HEK293T (cell line): ENCODE measurements around the gene SLC6A12.

Source experiments
- CTCF ChIA-PET: fragments of 350-600 bp; formaldehyde crosslinking; extraction: SDS; loops from one replicate; lab custom pipeline; 2021; ENCODE audit warnings: antibody characterized with exemption, inconsistent platforms; lab: Yijun Ruan, JAX
- POLR2A ChIA-PET: fragments of 350-600 bp; formaldehyde crosslinking; extraction: SDS; loops from one replicate; lab custom pipeline; 2020; ENCODE audit warnings: antibody characterized with exemption, inconsistent platforms; lab: Yijun Ruan, JAX
- DNase-seq: peaks from one replicate; pipeline ENCODE4 v3.0.0; 2012; ENCODE audit warnings: mixed read lengths; ENCODE audit errors: extremely low spot score
- ARNT ChIP-seq: fragments of 450-650 bp; IDR thresholded peaks from 2 replicates; pipeline ENCODE4 v1.6.1; 2017; ENCODE audit warnings: mild to moderate bottlenecking
- BHLHE40 ChIP-seq: fragments of 450-650 bp; IDR thresholded peaks from 2 replicates; pipeline ENCODE4 v1.6.1; 2016; ENCODE audit warnings: mild to moderate bottlenecking, moderate library complexity, borderline replicate concordance
- CTBP1 ChIP-seq: fragments of 450-650 bp; IDR thresholded peaks from 2 replicates; pipeline ENCODE4 v1.6.1; 2016; ENCODE audit warnings: borderline replicate concordance
- ELF4 ChIP-seq: fragments of 450-650 bp; IDR thresholded peaks from 2 replicates; pipeline ENCODE4 v1.6.1; 2017; ENCODE audit warnings: antibody characterized with exemption
- FOXA1 ChIP-seq: fragments of 450-650 bp; IDR thresholded peaks from 2 replicates; pipeline ENCODE4 v1.6.1; 2016; ENCODE audit warnings: mild to moderate bottlenecking
- FOXK2 ChIP-seq: fragments of 450-650 bp; IDR thresholded peaks from 2 replicates; pipeline ENCODE4 v1.6.1; 2016; ENCODE audit warnings: mild to moderate bottlenecking
- FOXM1 ChIP-seq: fragments of 450-650 bp; IDR thresholded peaks from 2 replicates; pipeline ENCODE4 v1.6.1; 2017; ENCODE audit warnings: mild to moderate bottlenecking, borderline replicate concordance
- HDGF ChIP-seq: fragments of 450-650 bp; IDR thresholded peaks from 2 replicates; pipeline ENCODE4 v1.6.1; 2017; ENCODE audit warnings: antibody characterized with exemption, borderline replicate concordance
- L3MBTL2 ChIP-seq: fragments of 450-650 bp; conservative IDR thresholded peaks from 2 replicates; pipeline ENCODE4 v1.6.1; 2016; ENCODE audit warnings: mild to moderate bottlenecking
- LEF1 ChIP-seq: fragments of 450-650 bp; IDR thresholded peaks from 2 replicates; pipeline ENCODE4 v1.6.1; 2017; ENCODE audit warnings: mild to moderate bottlenecking, borderline replicate concordance
- NFRKB ChIP-seq: fragments of 450-650 bp; IDR thresholded peaks from 2 replicates; pipeline ENCODE4 v1.6.1; 2016; ENCODE audit warnings: mild to moderate bottlenecking, moderate library complexity
- SP1 ChIP-seq: fragments of 450-650 bp; IDR thresholded peaks from 2 replicates; pipeline ENCODE4 v1.6.1; 2017
- SUZ12 ChIP-seq: fragments of 450-650 bp; IDR thresholded peaks from 2 replicates; pipeline ENCODE4 v1.6.1; 2016; ENCODE audit warnings: mild to moderate bottlenecking
- TARDBP ChIP-seq: fragments of 450-650 bp; IDR thresholded peaks from 2 replicates; pipeline ENCODE4 v1.6.1; 2016
- ZNF384 ChIP-seq: fragments of 450-650 bp; IDR thresholded peaks from 2 replicates; pipeline ENCODE4 v1.6.1; 2016
- TF ChIP-seq, protein P1 (sequence below): fragments of 450-650 bp; IDR thresholded peaks from 2 replicates; pipeline ENCODE4 v1.6.1; 2016

The SLC6A12 gene

DNA sequence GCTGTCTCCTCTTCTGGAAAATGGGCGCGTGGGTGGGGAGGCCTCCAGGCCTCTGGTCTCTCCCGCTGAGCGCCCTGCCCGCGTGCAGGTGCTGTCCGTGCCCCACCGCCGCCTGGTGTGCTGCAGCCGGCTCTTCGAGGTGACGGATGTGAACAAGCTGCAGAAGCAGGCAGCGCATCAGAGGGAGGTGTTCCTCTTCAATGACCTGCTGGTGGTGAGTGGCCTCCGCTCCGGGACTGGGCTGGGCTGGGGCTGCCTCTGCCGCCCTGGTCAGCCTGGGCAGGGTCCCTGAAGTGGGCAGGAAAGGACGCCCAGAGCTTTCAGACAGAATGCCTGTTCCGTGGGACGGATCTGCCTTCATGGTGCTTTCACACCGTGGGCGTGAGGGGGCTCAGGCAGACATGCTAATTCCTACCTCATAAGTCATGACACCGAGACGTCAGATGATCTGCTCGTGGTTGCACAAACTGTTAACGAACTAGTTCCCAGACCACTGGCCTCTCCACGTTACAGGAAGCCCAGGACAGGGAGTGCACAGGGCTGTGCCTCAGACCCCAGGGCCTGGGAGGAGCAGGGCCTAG is 50.5 kb downstream of the SLC6A12 start:
- TF ChIP-seq LEF1: no peak
- no peak for TF ChIP-seq NFRKB
- no peak for TF ChIP-seq SUZ12
- no peak for TF ChIP-seq FOXM1
- no peak for TF ChIP-seq L3MBTL2
- no peak for TF ChIP-seq FOXA1
- DNase-seq: no peak
- ChIA-PET POLR2A (no interaction called here), CTCF (no interaction called here)

- TF ChIP-seq FOXA1: no peak
- CTCF ChIA-PET: no interaction called here
- DNase-seq: peak; percentile 46
- POLR2A ChIA-PET: no interaction called here
These were observed 51.3 kb downstream of the SLC6A12 start for GRCh38 chr12:162467-163307.

DNA sequence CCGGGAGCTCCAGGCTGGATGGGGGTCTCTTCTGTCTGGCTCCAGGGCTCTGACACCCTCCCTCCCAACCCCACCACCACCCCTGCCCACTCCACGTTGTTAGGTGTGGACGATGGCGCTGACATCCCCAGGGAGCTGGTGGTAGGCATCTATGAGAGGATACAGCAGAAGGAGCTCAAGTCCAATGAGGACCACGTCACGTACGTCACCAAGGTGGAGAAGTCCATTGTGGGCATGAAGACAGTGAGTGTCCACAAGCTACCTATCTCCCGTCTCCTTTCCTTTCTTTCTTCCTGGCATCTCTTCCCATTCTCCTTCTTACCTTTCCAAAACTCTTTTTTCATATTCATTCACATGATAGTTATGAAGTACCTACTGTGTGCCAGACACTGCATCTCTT is 52.1 kb downstream of the SLC6A12 start:
- no peak for DNase-seq
- no peak for TF ChIP-seq BHLHE40
- TF ChIP-seq TARDBP: no peak
- TF ChIP-seq HDGF: no peak
- TF ChIP-seq, protein P1, sequence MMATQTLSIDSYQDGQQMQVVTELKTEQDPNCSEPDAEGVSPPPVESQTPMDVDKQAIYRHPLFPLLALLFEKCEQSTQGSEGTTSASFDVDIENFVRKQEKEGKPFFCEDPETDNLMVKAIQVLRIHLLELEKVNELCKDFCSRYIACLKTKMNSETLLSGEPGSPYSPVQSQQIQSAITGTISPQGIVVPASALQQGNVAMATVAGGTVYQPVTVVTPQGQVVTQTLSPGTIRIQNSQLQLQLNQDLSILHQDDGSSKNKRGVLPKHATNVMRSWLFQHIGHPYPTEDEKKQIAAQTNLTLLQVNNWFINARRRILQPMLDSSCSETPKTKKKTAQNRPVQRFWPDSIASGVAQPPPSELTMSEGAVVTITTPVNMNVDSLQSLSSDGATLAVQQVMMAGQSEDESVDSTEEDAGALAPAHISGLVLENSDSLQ: no peak
- ChIA-PET POLR2A (interaction anchor here (0.6 kb wide), 1 partner anchor 51 kb away, joined by 3 read pairs; no protein-coding TSS in a partner anchor), CTCF (no interaction called here)

DNA sequence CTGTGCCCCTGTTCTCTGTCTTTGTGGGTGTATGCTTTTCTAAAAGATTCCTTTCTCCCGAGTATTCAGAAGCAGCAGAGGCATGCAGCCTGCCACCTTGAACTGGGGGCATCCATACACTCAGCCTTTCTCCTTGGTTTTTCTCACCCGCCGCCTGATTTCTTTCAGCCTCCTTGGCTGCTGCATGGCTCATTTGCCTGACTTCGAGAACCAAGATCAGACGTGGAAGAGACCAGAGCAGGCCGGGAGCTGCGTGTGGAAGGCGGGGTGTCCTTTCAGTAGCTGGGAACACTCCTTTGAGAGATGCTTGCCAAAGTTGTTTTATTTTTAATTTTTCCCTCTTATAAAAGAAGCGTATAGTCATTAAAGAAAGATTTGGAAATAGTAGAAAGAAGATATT is 53.1 kb downstream of the SLC6A12 start:
- no peak for DNase-seq
- ChIA-PET POLR2A (no interaction called here), CTCF (no interaction called here)
- TF ChIP-seq HDGF (no peak), FOXK2 (no peak), NFRKB (no peak)
- TF ChIP-seq, protein P1: no peak

- CTCF ChIA-PET: no interaction called here
- no peak for DNase-seq
- TF ChIP-seq CTBP1 (no peak), SUZ12 (no peak), LEF1 (no peak), NFRKB (no peak), ARNT (no peak), HDGF (no peak), BHLHE40 (no peak), SP1 (no peak), L3MBTL2 (no peak)
- TF ChIP-seq, protein P1: no peak
- POLR2A ChIA-PET: no interaction called here
These were observed 54.7 kb downstream of the SLC6A12 start for GRCh38 chr12:159156-159782.

DNA sequence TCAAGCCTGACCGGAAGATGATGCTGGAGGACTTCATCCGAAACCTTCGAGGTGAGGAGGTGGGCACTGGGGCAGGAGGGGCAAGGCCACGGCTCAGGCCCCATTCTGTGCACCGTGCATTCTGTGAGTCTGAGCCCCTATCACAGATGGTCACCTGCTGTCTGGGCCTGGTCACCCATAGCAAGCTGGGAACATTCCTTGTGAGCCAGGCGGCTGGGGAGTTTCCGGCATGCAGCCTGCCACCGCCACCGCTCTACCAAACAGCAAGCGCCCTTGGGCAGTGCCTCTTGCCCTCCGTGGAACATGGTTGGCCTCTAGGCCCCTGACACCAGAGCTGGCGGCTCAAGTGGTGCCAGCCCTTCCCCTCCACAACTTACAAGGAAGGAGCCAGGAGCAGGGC is 56.3 kb downstream of the SLC6A12 start:
- no peak for DNase-seq
- TF ChIP-seq L3MBTL2 (no peak), FOXA1 (no peak), LEF1 (no peak), BHLHE40 (no peak), SUZ12 (no peak), HDGF (no peak), SP1 (no peak), ELF4 (no peak), FOXK2 (no peak), CTBP1 (no peak), TARDBP (no peak), ZNF384 (no peak), FOXM1 (no peak), ARNT (no peak), NFRKB (no peak)
- TF ChIP-seq, protein P1: no peak
- POLR2A ChIA-PET: no interaction called here
- CTCF ChIA-PET: no interaction called here
